ENCODE results near the gene ARL10.

Gene ARL10

DNA sequence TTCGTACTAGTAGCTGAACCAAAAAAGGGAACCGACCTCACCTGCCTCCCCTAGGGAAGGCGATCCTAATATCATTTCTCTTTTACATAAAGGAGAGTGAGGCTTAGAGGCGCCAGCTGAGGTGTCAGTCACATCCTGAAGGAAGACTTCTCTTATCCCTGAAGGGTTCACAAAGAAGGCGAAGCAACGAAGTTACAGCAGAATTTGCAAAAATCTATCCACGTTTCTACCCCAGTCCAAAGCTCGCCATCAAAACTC lies 3.1 kb upstream of the ARL10 start:
- no peak for DNase-seq

GRCh38 chr5:176364765-176365350 lies 429 bp upstream of the ARL10 start:
- DNase-seq: peak in 1 of 2 experiments; percentile 9

GRCh38 chr5:176366232-176366894 lies 1.1 kb downstream of the ARL10 start:
- DNase-seq: no peak

DNA sequence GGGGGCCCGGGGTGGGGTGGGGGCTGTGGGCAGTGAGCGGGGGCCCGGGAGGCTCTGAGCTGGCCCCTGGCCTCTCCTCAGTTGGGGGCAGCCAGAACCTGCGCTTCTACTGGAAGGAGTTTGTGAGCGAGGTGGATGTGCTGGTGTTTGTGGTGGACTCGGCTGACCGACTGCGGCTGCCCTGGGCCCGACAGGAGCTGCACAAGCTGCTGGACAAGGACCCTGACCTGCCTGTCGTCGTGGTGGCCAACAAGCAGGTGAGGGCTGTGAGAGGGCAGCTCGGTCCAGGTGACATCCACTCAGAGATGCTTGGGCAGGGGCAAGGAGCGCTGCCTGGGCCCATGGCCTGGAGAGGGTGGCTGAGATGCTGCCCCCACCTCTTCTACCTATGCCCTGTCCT lies 3.4 kb downstream of the ARL10 start:
- no peak for DNase-seq

DNA sequence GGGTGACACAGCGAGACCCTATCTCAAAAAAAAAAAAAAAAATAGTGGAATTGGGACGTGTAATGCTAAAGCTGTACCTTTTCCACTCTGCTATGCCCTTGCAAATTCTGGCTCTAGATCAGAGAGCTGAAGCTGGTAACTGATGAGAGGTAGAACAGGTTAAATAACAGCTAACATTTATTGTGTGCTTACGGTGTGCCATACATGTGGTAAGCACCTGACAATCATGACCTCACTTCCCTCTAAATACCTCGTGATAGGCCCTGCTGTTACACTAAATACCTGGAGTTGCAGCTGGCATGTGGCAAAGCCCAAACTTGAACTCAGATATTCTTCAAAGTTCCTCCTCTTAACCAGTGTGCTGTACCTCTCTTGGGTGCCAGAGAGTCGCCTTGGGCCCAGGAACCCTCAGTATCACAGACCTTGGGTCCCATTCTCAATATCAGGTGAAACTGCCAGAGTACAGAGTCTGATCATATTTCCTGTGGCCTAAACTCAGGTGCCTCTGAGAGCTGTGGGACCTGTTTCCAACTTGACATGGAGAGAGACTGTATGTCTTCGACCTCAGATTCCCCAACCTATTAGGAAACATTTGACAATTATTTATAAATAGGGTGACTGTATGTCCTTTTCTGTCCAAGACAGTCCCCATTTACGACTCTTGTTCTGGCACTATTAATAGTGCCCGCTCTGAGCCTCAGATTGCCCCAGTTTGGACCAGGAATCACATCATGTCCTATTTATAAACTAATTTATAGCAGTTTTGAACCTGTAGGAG lies 4.8 kb downstream of the ARL10 start:
- no peak for DNase-seq

DNA sequence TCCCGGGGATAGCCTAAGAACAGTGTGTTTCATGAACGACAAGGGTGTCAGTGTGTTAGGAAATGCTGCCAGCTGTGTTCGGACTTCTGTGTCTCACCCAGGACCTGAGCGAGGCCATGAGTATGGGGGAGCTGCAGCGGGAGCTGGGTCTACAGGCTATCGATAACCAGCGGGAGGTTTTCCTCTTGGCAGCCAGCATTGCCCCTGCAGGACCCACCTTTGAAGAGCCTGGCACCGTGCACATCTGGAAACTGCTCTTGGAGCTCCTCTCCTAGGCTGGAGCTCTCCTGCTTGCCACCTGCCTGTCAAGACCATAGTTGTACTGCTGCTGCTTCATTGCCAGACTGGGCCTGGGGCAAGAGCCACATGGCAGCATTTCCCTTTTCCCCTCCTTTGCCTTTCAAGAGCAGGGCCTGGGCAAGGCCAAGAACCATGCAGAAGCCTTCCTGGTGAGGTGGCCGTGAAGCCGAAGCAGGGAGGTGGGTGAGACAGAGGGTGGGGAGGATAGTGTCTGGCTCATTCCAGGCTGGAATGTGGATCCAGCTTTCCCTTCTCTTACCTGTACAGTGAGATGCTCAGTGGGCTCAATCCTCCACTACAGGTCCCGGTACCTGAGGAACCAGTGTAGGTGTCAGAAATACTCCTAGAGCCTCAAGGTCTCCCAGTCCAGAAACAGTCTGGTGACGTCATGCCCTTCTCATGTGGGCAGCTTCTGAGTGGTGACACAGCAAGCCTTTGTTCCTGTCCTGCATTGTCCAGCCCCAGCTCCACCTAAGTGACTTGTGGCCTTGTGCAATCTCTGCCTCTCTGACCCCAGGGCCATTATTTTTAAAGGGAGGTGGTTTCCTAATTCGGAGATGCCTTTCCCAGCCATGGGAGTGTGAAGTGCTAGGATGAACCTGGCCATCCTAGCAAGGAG lies 6.6 kb downstream of the ARL10 start:
- DNase-seq: no peak

DNA sequence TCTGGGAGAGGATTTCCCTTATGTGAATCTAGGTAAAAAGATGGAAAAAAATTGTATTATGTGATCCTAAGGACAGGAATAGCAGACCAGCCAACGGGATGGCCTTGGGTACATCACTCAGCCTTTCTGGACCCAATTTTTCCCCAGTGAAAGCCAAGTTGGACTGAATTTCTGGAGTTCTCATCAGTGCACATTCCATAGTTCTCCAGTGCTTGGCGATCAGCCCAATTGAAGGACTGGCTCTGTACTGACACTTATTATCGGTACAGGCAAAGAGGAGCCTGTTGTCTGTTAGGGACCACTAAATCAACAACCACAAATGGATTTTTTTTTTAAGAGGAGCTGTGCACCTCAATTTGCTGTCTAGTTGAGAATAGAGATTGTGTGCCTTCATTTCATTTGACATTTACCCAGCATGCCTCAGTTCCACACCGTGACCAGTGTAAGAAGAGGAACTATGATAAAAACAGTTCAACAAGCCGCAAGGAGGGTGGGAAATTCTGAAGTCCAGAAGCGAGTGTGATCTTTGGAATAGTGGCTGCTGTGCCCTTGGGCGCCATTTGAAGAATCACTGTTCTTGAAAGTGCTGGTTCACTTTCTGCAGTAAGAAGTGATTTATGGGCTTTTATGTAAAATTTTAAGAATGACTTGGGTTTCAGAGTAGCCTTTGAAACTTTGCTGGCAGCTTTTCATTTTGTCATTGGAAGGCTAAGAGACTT lies 8.0 kb downstream of the ARL10 start:
- no peak for DNase-seq

DNA sequence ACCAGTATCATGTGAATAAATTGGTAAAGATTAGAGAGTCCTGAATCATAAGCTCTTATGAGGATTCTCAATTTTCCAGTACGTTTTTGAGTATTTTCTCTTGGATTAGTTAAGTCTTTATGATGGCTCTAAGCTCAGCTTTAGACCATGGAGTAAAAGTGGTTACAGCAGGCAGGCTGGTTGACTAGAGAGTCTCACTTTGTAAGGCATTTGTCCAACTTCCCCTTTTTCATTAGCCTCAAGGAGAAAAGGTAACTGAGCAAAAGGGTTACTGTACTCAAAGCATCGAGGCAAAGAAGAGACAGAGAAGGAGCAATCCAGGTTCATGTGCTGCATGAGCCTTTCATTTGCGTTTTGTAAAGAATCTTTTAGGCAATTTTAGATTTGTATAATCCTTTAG lies 14.6 kb downstream of the ARL10 start:
- DNase-seq: no peak

DNA sequence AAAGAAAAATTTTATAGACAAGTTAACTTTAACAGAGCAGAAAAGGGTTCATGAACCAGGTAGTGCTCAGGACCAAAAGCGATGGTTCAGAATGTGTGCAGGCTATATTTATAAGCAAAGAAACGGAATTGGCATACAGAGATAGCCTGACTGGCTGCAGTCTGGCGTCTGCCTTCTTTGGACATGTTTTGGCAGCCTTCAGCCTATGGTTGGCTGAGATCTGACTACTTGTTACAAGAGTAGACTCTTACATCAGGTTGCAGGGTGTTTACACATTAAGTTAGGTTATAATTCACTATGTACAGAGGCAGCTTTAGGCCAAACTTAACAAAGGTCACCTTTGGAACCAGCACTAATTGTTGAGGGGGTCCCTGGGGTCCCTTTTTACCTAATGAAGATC lies 16.1 kb downstream of the ARL10 start:
- DNase-seq: no peak

DNA sequence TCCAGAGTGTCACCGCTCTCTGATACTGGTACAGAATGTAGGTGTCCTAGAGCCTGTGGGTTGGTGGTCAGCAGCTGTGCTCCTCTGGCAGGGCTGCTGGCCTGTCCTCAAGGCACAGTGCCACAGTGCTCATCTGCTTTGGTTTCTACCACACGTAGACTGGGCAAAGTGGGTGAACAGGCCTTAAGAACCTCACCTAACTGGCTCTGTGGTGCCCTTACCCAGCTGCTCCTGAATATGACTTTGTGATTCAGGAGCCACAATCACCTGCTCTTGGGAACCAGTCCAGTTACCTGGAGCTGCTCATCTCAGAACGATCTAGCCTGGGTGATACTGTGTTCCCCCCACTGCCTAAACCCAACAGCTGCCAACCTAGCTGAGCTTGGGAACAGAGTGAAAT lies 16.7 kb downstream of the ARL10 start:
- DNase-seq: no peak

DNA sequence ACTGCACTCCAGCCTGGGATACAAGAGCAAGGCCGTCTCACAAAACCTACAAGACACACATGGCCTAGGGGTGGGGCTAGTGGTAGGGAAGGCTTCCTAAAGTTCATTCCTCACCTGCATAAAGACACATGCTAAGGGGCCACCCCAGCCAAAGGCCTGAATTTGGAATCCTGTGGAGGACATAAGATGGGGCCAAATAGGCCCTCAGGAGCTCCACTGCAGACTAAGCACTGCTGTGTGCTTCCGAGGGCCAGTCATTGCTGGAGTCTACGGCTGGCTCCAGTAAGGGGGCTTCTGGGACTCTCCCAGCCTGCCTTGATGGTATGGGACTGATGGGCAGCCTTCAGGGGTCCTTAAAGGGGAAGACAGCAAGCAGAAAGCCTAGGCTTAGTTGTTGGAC lies 17.4 kb downstream of the ARL10 start:
- DNase-seq: no peak

DNA sequence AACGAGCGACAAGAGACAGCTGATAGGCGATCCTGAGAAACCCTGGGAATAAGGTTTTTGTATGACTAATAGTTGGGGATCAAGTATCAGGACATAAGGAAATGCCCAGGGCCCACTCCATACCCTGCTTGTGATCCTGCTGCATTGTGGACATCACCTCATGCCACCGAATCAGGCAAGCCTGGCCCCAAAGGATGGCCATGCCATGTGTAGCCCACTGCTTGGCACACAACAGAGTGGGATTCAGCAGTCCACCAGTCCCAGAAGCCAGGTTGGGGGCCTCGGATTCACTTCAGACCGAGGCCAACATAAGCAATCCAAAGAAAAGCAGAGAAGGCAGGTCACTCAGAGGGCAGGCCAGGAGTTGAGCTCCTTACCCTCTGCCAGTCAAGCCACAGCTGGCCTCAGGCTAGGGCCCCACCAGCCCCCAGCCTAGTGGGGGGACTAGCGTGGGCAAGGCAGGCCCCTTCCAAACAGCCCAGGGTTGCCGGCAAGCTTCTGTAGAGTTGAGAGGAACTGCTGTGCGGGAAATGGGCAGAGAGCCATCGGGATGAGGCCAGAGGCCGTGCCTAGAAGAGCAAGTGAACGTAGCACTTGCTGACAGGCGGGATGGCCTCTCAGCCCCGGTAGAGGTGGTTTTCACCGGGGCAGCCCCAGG lies 18.1 kb downstream of the ARL10 start:
- no peak for DNase-seq

- DNase-seq: no peak
Observed at GRCh38 chr5:176383961-176384360, 18.7 kb downstream of the ARL10 start.

- DNase-seq: no peak
Observed at GRCh38 chr5:176384366-176384930, 19.2 kb downstream of the ARL10 start.

- no peak for DNase-seq
Observed at GRCh38 chr5:176384991-176385390, 19.7 kb downstream of the ARL10 start.

- DNase-seq: no peak
Observed at GRCh38 chr5:176386491-176386890, 21.2 kb downstream of the ARL10 start.

DNA sequence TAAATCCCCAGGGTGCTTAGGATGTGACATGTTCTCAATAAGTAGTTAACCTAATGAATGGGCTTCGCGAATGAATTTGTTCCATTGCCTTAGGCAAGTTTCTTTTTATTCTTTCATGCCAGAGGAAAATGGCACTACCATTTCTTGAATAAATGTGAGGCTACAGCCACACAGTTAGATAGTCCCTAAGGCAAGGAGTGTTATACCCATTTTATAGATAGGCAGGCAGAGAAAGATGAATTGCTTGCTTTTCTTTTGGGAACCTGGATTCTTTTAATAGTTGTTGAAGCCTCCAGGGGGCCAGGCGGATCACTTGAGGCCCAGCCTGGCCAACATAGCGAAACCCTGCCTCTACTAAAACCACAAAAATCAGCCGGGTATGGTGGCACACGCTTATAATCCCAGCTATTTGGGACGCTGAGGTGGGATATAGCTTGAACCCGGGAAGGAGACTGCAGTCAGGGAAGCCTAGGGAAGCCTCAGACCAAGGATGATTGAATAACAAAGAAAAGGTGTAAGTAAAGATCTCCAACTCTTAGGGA lies 22.2 kb downstream of the ARL10 start:
- no peak for DNase-seq

- DNase-seq: no peak
Observed at GRCh38 chr5:176388003-176388443, 22.7 kb downstream of the ARL10 start.

- peak; percentile 67 to 90 for DNase-seq
Observed at GRCh38 chr5:176388444-176389134, 23.3 kb downstream of the ARL10 start, which contains the start of the genes HIGD2A and NOP16. TSS of gene HIGD2A (plus strand) at chr5:176388751. CDS start at chr5:176388820, 69 bp downstream. TSS of gene NOP16 (minus strand) at chr5:176388598. CDS start at chr5:176388539, 59 bp downstream.

Measured in cerebellar nuclear complex (tissue), 1 donor.